Measurements from ENCODE around the gene PFKFB2. TPM values are rescaled to one million over a fixed set of nuclear protein-coding genes. Genes with fewer than 3 reads are reported as not detected.

Gene PFKFB2
- total and polyA plus RNA-seq, 3 donors from 2014 or later, result 12.9 to 17.6 (median 13.9) TPM

- no peak for DNase-seq
- no peak for TF ChIP-seq CTCF (IDR thresholded peaks at IDR 0.05)
- TF ChIP-seq POLR2A (IDR thresholded peaks at IDR 0.05), result no peak
- Histone ChIP-seq H3K27ac (no peak overlapping the region), H3K4me3 (no peak overlapping the region), H3K4me1 (no peaks in the 10 kb centered on the region), H3K36me3 (ENCODE audit: low read depth, missing control alignments) (no peaks in the 10 kb centered on the region), H3K27me3 (no peaks in the 10 kb centered on the region), H3K9me3 (no peaks in the 10 kb centered on the region)
- intact Hi-C loops (cut with DNase I; ENCODE audit: low total_unique reads), result no loop called here
Measured at GRCh38 chr1:207129053-207129452, 76.0 kb downstream of the PFKFB2 start.

Other genes with a start within 250 kb of the PFKFB2 start
- gene IL20, start 187.7 kb upstream of the PFKFB2 start, total RNA-seq, result under 1 TPM in 1 of 2 donors, not detected in 1; 0.43 TPM
- gene IL20, start 187.7 kb upstream of the PFKFB2 start, polyA plus RNA-seq (ENCODE audit: insufficient read depth, low read depth, low replicate concordance), result 0.37 TPM
- not detected for gene IL24, start 155.8 kb upstream of the PFKFB2 start, total RNA-seq
- gene IL24, start 155.8 kb upstream of the PFKFB2 start, polyA plus RNA-seq (ENCODE audit: insufficient read depth, low read depth, low replicate concordance), result not detected
- gene FCMR, start 131.3 kb upstream of the PFKFB2 start, total RNA-seq, result 1 to 10 TPM; 1.1 to 1.3 TPM
- 5.3 TPM for gene FCMR, start 131.3 kb upstream of the PFKFB2 start, polyA plus RNA-seq (ENCODE audit: insufficient read depth, low read depth, low replicate concordance)
- not detected for gene PIGR, start 106.8 kb upstream of the PFKFB2 start, total RNA-seq
- 0.38 TPM for gene PIGR, start 106.8 kb upstream of the PFKFB2 start, polyA plus RNA-seq (ENCODE audit: insufficient read depth, low read depth, low replicate concordance)
- gene FCAMR, start 82.8 kb upstream of the PFKFB2 start, total RNA-seq, result under 1 TPM in 1 of 2 donors, not detected in 1; 0.31 TPM
- gene FCAMR, start 82.8 kb upstream of the PFKFB2 start, polyA plus RNA-seq (ENCODE audit: insufficient read depth, low read depth, low replicate concordance), result 0.41 TPM
- gene C1orf116, start 20.5 kb upstream of the PFKFB2 start, total RNA-seq, result under 1 TPM; 0.31 to 0.71 TPM
- gene C1orf116, start 20.5 kb upstream of the PFKFB2 start, polyA plus RNA-seq (ENCODE audit: insufficient read depth, low read depth, low replicate concordance), result 0.88 TPM
- gene YOD1, start 2.1 kb upstream of the PFKFB2 start, total RNA-seq, result 10 to 100 TPM; 10.9 to 12.3 TPM
- 8.7 TPM for gene YOD1, start 2.1 kb upstream of the PFKFB2 start, polyA plus RNA-seq (ENCODE audit: insufficient read depth, low read depth, low replicate concordance)
- gene C4BPB, start 35.6 kb downstream of the PFKFB2 start, total RNA-seq, result under 1 TPM; 0.63 to 0.87 TPM
- 1.6 TPM for gene C4BPB, start 35.6 kb downstream of the PFKFB2 start, polyA plus RNA-seq (ENCODE audit: insufficient read depth, low read depth, low replicate concordance)
- gene C4BPA, start 51.0 kb downstream of the PFKFB2 start, total RNA-seq, result under 1 TPM; 0.24 to 0.43 TPM
- 1.0 TPM for gene C4BPA, start 51.0 kb downstream of the PFKFB2 start, polyA plus RNA-seq (ENCODE audit: insufficient read depth, low read depth, low replicate concordance)